ENCODE results near the gene ACMSD.

- TF ChIP-seq, protein P1, sequence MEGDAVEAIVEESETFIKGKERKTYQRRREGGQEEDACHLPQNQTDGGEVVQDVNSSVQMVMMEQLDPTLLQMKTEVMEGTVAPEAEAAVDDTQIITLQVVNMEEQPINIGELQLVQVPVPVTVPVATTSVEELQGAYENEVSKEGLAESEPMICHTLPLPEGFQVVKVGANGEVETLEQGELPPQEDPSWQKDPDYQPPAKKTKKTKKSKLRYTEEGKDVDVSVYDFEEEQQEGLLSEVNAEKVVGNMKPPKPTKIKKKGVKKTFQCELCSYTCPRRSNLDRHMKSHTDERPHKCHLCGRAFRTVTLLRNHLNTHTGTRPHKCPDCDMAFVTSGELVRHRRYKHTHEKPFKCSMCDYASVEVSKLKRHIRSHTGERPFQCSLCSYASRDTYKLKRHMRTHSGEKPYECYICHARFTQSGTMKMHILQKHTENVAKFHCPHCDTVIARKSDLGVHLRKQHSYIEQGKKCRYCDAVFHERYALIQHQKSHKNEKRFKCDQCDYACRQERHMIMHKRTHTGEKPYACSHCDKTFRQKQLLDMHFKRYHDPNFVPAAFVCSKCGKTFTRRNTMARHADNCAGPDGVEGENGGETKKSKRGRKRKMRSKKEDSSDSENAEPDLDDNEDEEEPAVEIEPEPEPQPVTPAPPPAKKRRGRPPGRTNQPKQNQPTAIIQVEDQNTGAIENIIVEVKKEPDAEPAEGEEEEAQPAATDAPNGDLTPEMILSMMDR (IDR thresholded peaks at IDR 0.05), result no peak
- TF ChIP-seq POLR2A (IDR thresholded peaks at IDR 0.05), result no peak
- TF ChIP-seq EP300 (IDR thresholded peaks at IDR 0.05; ENCODE audit: low read depth), result no peak
Measured at GRCh38 chr2:134795765-134796164, 42.7 kb upstream of the ACMSD start.

All from transverse colon (tissue), 3 donors.